Measurements from ENCODE around the gene LAMC2.

The LAMC2 gene

DNA sequence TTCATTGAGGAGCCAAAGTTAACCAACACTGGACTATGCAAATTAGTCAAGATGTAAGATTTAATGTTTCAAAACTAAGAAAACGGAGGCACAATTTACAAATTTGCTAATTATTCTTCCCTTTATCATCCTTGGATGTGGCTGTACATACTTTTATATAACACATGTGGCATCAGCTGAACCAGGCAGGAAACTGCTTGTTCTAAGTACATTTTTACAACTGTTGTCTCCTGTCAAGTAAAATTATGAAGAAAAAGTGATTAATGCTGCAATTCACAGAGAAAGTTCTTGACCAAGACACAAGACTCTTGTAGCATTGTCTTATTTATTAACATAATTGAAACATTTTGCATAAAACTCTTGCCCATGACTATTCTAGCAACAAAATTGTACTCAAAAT, 61.9 kb downstream of the LAMC2 start:
- H3K79me2 ChIP-seq (ENCODE audit: insufficient read depth, low read depth): no peaks in the 10 kb centered on the region
- no peak overlapping the region for H3K4me3 ChIP-seq (IDR thresholded peaks at IDR 0.05; ENCODE audit: insufficient read depth, low read depth, low read length)
- TF ChIP-seq, protein P1, sequence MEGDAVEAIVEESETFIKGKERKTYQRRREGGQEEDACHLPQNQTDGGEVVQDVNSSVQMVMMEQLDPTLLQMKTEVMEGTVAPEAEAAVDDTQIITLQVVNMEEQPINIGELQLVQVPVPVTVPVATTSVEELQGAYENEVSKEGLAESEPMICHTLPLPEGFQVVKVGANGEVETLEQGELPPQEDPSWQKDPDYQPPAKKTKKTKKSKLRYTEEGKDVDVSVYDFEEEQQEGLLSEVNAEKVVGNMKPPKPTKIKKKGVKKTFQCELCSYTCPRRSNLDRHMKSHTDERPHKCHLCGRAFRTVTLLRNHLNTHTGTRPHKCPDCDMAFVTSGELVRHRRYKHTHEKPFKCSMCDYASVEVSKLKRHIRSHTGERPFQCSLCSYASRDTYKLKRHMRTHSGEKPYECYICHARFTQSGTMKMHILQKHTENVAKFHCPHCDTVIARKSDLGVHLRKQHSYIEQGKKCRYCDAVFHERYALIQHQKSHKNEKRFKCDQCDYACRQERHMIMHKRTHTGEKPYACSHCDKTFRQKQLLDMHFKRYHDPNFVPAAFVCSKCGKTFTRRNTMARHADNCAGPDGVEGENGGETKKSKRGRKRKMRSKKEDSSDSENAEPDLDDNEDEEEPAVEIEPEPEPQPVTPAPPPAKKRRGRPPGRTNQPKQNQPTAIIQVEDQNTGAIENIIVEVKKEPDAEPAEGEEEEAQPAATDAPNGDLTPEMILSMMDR (conservative IDR thresholded peaks at IDR 0.05; ENCODE audit: low read depth, low read length): no peak

DNA sequence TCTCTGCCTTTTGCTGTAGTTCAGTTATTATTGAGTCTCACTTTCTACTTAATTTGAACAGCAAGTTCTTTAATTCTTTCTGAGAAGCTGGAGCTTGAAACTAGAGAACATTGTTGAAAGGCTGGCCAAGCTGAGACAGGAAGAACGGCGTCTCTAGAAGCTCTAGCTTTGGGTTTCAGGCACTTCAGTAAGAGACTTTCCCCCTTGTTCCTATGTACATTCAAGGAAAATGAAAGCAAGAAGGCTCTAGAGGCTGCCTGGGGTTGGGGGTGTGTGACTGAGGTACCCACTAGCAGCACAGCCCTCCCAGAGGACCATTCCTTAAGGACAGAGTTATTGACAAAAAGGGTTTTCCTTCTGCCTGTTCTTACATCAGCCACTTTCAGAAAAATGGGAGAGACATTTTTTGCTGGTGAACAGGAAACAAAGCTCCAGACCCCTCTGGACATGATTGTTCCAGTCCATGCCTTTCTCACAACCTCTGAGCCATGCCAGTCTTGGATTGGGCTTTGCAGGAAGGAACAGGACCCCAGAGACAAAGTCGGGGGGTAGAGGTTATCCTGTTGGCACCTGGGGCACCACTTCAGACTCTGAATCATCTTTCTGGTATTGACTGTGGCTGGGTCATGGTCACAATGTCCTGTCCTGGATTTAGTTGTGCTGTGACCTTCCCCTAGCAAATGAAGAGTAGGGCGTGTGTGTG, 63.1 kb downstream of the LAMC2 start:
- Histone ChIP-seq H3K9ac (no peak overlapping the region), H3K27ac (no peak overlapping the region), H3K4me3 (IDR thresholded peaks at IDR 0.05; ENCODE audit: insufficient read depth, low read depth, low read length) (no peak overlapping the region), H3K27me3 (ENCODE audit: insufficient read depth, low read depth) (no peaks in the 10 kb centered on the region), H3K4me2 (no peak overlapping the region), H3K36me3 (ENCODE audit: insufficient read depth) (no peaks in the 10 kb centered on the region), H3K4me1 (ENCODE audit: low read depth, poor library complexity, severe bottlenecking) (no peaks in the 10 kb centered on the region), H3K79me2 (ENCODE audit: insufficient read depth, low read depth) (no peaks in the 10 kb centered on the region), H4K20me1 (ENCODE audit: insufficient read depth) (no peaks in the 10 kb centered on the region), H2AFZ (ENCODE audit: low read depth) (no peak overlapping the region)
- TF ChIP-seq, protein P1 (conservative IDR thresholded peaks at IDR 0.05; ENCODE audit: low read depth, low read length): no peak

More for the DNA sequence above, 61.9 kb downstream of the LAMC2 start:
- Histone ChIP-seq H3K27me3 (ENCODE audit: insufficient read depth, low read depth) (no peaks in the 10 kb centered on the region), H3K9ac (no peak overlapping the region), H3K4me2 (no peak overlapping the region), H3K36me3 (ENCODE audit: insufficient read depth) (no peaks in the 10 kb centered on the region), H2AFZ (ENCODE audit: low read depth) (no peak overlapping the region), H4K20me1 (ENCODE audit: insufficient read depth) (no peaks in the 10 kb centered on the region), H3K4me1 (ENCODE audit: low read depth, poor library complexity, severe bottlenecking) (no peaks in the 10 kb centered on the region), H3K27ac (no peak overlapping the region)

DNA sequence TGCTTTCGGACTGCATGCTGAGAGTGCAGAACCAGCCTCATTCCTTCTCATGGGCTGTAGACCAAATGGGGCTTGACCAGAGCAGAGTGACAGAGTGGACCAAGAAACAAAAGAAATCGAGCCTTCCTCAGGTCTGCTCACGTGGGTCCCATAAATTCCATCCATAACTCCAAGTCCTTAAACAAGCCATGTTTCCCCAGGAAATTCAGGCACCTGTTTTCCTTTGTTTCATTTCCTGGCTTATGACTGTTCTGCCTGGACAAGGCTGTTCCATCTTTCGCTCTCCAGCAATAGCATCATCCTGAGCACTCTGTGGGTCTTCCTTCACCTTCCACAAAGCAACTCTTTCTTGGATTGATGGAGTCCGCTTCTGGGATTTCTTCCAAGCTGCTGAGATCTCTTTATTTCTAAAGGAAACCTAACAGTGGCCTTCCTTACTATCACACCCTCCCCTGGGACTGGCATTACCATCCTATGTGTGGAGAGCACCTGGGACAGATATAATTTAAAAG, 63.9 kb downstream of the LAMC2 start:
- no peak overlapping the region for H3K27ac ChIP-seq
- H4K20me1 ChIP-seq (ENCODE audit: insufficient read depth): no peaks in the 10 kb centered on the region
- H3K4me3 ChIP-seq (IDR thresholded peaks at IDR 0.05; ENCODE audit: insufficient read depth, low read depth, low read length): no peak overlapping the region
- no peak overlapping the region for H2AFZ ChIP-seq (ENCODE audit: low read depth)
- H3K36me3 ChIP-seq (ENCODE audit: insufficient read depth): no peaks in the 10 kb centered on the region
- TF ChIP-seq, protein P1 (conservative IDR thresholded peaks at IDR 0.05; ENCODE audit: low read depth, low read length): no peak
- no peaks in the 10 kb centered on the region for H3K79me2 ChIP-seq (ENCODE audit: insufficient read depth, low read depth)
- no peak overlapping the region for H3K4me2 ChIP-seq
- no peak overlapping the region for H3K9ac ChIP-seq
- H3K27me3 ChIP-seq (ENCODE audit: insufficient read depth, low read depth): no peaks in the 10 kb centered on the region
- H3K4me1 ChIP-seq (ENCODE audit: low read depth, poor library complexity, severe bottlenecking): no peaks in the 10 kb centered on the region

DNA sequence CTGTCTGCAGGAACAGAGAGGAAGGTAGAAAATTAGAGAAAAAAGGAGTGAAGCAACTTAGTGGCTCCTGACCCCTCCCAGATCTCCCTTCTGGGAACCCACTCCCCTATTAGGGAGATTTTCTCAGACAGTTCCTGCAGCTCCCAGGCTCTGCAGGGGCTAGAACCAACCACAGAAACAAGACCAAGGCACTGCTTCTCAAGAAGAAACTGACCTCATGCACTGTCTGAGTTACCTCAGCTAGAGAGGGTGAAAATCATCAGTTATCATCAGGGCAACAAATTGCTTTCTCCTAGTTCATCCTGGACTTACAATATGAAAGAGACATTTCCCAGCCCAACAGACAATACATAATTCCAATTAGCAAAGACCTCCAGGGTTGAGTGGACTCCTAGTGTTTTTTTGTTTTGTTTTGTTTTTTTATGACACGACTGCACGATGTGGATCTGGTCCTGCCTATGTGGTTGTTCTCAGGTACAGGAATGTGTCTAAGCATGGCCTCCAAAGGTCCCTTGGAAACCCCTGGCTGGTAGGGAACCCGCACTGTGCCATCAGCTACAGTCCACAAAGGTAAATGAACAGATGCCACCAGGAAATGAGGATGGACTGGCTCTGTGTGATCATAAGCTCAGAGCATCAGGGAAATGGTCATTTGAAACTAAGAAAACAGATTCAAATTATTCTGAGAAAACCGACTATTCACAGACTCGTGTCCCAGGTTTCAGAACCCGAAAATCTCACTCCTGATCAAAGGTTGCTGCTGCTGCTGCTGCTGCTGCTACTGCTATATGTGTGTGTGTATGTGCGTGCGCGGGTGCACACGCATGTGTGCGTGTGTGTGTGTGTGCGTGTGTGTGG, 65.3 kb downstream of the LAMC2 start:
- TF ChIP-seq, protein P1 (conservative IDR thresholded peaks at IDR 0.05; ENCODE audit: low read depth, low read length): no peak
- no peak overlapping the region for H3K9ac ChIP-seq

More for the DNA sequence above, 65.3 kb downstream of the LAMC2 start:
- no peaks in the 10 kb centered on the region for H3K27me3 ChIP-seq (ENCODE audit: insufficient read depth, low read depth)
- H3K4me3 ChIP-seq (IDR thresholded peaks at IDR 0.05; ENCODE audit: insufficient read depth, low read depth, low read length): no peak overlapping the region
- no peak overlapping the region for H2AFZ ChIP-seq (ENCODE audit: low read depth)
- no peaks in the 10 kb centered on the region for H4K20me1 ChIP-seq (ENCODE audit: insufficient read depth)
- no peaks in the 10 kb centered on the region for H3K4me1 ChIP-seq (ENCODE audit: low read depth, poor library complexity, severe bottlenecking)
- no peaks in the 10 kb centered on the region for H3K79me2 ChIP-seq (ENCODE audit: insufficient read depth, low read depth)
- no peak overlapping the region for H3K27ac ChIP-seq
- H3K36me3 ChIP-seq (ENCODE audit: insufficient read depth): no peaks in the 10 kb centered on the region
- no peak overlapping the region for H3K4me2 ChIP-seq

Measured in KMS-11 (cell line).